Measurements from ENCODE around the gene MMD.
"Not testable (repeated sequence)": the region's sequence is repeated elsewhere in the genome, so short reads cannot be mapped to it uniquely, and the experiment has no call there.

Gene MMD

GRCh38 chr17:55421179-55421934, at the start of gene MMD:
Gene MMD, minus strand, starts transcription at chr17:55421835. Its CDS starts 140 bp downstream, at chr17:55421695.
- DNase-seq (ENCODE audit: low read depth): no peak

DNA sequence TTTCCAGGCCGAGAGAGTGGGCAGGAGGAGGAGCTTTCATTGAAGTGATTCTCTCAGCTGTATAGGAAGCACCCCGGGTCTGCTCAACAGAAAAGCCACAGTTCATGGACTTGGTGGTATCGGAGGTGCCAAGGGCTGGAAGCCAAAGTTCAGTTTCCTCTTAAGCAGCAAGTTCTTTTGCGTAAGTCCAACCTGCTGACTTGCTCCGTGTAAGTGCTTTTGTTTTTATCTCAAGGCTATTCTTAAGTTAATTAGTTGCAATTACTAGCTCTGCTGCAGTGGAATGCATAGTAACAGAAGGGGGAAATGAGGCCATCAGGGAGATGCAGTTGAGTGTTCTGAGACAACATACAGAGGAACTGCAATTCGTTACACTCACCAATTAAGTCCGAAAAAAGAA, 45.0 kb upstream of the MMD start:
- no peak for DNase-seq (ENCODE audit: low read depth)

GRCh38 chr17:55465771-55466170, 44.1 kb upstream of the MMD start:
- DNase-seq (ENCODE audit: low read depth): not testable (repeated sequence)

- no peak for DNase-seq (ENCODE audit: low read depth)
Measured at GRCh38 chr17:55463600-55463999, 42.0 kb upstream of the MMD start.

DNA sequence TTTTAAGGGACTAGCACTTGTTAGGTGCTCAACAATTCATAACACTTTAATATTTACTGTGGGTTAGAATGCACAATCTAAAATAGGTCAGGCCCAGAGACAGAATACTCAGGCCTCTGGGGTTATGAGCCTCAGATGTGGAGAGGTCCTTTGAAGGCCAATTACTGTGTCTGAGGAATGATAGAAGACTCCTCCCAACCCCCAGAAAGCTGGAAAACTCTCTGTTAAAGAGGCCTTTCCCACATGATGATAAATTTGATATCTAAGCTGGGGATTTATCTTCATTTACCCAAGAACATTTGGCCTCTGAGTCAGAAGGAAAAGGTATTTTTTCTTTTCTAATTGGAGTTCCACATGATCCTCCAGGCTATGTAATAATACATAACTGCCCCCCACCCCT, 41.1 kb upstream of the MMD start:
- no peak for DNase-seq (ENCODE audit: low read depth)

DNA sequence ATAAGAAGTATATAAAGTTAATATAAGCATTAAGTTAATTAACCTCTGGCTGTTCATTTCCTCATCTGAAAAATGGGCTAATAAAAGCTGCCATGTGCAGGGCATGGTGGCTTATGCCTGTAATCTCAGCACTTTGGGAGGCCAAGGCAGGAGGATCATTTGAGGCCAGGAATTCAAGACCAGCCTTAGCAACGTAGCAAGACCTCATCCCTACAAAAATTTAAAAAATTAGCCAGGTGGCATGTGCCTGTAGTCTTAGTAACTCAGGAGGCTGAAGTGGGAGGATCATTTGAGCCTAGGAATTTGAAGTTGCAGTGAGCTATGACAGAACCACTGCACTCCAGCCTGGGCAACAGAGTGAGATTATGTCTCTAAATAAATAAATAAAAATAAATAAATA, 40.6 kb upstream of the MMD start:
- no peak for DNase-seq (ENCODE audit: low read depth)

DNA sequence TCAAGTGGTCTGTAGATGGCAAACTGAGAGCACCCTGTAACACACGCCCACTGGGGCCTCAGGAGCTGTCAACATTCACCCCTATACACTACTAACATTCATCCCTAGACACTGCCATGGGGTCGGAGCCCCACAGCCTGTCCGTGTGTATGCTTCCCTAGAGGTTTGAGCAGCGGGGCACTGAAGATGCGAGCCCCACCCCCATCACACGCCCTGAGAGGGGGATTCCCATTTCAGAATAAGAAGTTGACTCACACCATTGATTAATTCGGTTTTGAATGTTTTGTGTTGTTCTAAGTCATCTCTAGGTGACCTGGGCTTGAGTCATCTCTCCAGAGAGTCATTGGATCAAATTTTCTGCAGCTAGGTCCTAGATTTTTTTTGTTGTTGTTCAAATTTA, 37.3 kb upstream of the MMD start:
- DNase-seq (ENCODE audit: low read depth): no peak

- DNase-seq (ENCODE audit: low read depth): no peak
Measured at GRCh38 chr17:55458287-55458900, 36.8 kb upstream of the MMD start.

DNA sequence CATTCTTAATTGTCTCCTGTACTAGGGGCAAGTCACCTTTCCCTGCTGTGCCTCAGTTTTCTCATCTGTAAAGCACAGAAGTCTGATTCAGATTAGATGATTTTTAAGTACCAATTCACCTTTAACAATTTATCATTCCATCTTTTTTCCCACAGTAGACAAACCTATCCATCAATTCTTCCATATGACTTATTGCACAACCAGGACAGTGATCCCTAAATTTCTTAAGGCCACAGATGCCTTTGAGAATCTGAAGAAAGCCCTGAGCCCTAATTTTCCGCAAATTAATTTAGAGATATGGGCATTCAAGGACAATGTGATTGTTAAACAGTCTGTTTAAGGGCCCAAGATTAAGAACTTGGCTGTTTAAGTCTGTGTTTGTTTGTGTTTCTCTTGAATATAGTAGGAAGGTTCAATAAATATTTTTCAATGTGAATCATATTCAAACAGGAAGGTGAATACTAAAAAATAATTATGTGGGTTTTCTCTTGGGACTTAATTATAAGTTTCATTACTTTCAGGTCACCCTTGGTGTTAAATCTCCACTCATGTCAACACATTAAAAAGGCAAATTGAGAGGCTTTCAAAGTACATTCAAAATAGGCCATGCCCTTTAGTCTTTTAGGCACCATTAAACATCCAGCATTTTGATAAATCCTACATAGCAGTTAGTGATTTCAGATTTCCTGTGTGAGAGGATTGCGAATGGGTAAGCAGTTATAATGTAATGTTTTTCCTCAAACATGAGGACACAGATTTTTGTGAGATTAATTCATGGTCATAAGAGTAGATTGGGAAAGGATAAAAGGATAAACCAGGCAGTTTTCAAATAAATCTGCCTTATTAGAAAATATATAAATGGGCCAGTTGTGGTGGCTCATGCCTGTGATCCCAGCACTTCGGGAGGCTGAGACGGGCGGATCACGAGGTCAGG, 34.9 kb upstream of the MMD start:
- no peak for DNase-seq (ENCODE audit: low read depth)

GRCh38 chr17:55454906-55455474, 33.4 kb upstream of the MMD start:
- no peak for DNase-seq (ENCODE audit: low read depth)

- no peak for DNase-seq (ENCODE audit: low read depth)
Measured at GRCh38 chr17:55453839-55454557, 32.4 kb upstream of the MMD start.

DNA sequence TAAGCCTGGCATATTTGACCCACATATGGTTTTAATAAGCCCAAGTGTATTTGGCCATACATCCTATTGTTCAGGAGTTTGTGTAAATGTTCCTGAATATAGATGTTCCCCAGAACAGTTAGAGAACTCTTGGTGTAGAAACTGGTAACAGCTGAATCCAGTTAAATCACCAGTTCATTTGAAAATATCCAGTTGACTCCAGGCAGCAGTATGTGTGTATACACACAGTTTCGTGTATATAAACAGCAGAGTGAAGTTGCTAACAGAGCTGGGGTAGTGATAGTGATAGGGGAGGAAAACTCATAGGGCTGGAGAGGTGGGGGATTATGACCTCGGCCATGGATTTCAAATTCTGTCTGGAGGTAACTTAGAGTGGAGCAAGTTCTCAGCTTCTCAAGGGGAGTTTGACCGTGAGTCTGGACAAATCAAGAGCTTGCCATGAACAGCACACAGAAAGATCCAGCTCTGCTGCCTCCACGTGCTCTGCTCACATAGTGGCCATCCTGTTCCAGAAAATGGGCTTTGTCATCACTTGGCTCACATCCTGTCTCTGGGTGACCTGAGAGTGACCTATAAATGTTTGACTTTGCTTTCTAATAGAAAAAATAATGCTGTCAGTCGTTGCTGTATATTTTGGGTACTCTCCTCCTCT, 30.6 kb upstream of the MMD start:
- no peak for DNase-seq (ENCODE audit: low read depth)

- DNase-seq (ENCODE audit: low read depth): no peak
Measured at GRCh38 chr17:55451758-55452138, 30.1 kb upstream of the MMD start.

DNA sequence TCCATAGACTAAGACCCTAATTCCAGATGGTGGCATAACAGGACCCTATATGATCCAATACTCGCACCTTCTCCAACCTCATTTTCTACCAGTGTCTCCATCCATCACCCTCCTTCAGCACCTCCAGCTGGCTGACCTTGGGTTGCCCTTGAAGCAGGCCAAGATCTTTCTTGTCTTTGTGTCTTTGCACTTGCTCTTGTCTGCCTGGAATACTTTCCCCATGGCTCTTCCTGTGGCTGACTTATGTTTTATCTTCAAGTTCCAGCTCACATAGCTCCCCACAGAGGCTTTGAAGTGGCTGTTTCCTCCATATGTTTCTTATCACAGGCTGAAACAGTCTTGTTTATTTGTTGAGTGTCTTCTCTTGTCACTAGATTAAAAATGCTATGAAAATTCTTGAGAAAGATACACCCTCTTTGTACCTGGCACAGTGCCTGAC, 29.6 kb upstream of the MMD start:
- no peak for DNase-seq (ENCODE audit: low read depth)

GRCh38 chr17:55450232-55450825, 28.7 kb upstream of the MMD start:
- DNase-seq (ENCODE audit: low read depth): no peak

DNA sequence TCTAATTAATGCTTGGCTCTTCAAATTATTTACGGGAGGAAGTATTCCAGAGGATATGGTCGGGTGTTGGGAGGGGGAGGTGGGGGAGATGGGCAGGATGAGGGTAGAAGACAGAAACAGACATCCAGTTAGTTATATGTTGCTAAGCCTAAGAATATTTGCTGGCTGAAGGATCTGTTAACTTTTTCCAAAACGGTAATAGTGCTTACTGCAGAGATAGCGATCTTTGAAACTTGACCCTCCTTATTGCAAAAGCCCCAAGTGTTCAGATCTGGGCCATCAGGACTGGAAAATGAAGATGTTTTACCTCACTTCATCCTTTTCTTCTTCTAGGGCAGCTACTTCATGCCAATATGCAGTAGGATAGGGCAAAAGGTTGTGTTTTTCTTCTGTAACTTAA, 27.0 kb upstream of the MMD start:
- DNase-seq (ENCODE audit: low read depth): no peak

- DNase-seq (ENCODE audit: low read depth): no peak
Measured at GRCh38 chr17:55446581-55447205, 25.1 kb upstream of the MMD start.

- not testable (repeated sequence) for DNase-seq (ENCODE audit: low read depth)
Measured at GRCh38 chr17:55446004-55446403, 24.4 kb upstream of the MMD start.

DNA sequence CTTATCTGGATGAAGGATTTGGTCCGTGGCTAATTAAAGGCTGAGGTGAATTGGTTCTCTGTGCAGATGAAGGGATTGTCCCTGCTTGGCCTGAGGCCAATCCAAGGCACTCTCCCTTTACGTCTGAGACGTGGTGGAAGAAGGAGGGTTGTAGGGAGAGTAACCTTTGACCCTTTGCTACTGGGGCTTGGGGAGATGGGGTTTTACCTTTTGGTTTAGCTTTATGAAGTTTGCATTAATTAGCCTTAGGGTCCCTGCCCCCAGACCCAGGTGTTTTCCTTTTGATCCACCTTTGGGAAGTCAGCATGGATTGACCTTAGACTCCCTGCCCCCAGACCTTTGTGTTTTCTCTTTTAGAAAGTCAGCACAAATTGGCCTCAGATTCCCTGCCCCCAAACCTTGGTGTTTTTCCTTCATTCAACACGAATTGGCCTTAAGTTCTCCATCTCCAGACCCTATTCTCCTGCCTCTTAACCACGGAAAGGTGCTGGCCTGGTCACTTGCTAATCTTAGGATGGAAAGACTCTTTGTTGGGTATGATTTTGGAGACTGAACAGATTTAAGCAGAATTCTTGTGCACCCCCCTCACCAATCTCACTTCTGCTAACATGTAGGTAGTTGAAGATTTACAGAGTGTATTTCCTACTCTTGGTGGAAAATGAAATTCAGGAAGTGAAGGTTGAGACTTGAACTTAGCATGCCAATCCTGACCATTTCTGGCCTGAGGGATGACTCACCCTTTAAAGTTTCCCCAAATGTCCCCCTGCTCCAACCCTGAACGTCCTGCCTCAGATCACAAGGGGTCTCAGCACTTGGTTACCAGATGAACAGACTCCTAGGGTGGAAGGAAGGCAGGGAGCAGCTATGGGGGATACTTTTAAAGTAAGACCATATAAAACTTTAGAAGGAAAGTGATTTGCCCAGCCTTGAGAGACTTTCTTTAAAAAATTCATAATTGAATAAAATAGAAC, 23.1 kb upstream of the MMD start:
- DNase-seq (ENCODE audit: low read depth): no peak
